ENCODE measurements around the gene RAB38. TPM values are rescaled to one million over a fixed set of nuclear protein-coding genes. Genes with fewer than 3 reads are reported as not detected.

Gene RAB38
- total and polyA plus RNA-seq, 7 donors: 0.92 to 1.7 (median 1.2) TPM; not detected in 1

DNA sequence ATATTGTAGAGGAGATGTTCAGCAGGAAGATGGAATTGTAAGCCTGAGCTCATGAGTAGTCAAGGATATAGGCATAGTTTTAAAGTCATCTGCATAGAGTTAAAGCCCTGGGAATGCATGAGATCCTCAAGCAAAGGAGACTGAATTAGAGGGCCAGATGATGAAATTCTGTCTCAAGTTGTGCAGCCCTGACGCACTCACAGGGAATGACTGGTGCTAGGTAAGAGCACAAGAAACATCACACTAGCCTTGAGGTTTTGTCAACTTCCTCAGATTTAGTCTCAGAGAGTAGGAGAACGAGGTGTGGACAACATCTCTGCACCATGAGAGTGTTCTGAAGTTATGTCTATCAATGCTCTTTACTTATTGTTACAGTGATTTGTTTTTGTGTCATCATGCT lies 5.8 kb downstream of the RAB38 start:
- H3K4me1 ChIP-seq: peaks cover 0 to 26% (median 12%) of the 10 kb centered on the region in 4 donors
- intact Hi-C loops (cut with DNase I): no loop called here
- TF ChIP-seq POLR2AphosphoS5 (IDR thresholded peaks at IDR 0.05): no peak
- no peak for TF ChIP-seq EP300 (IDR thresholded peaks at IDR 0.05)
- TF ChIP-seq CTCF (IDR thresholded peaks at IDR 0.05): no peak
- no peak for TF ChIP-seq POLR2A (IDR thresholded peaks at IDR 0.05)
- H3K27ac ChIP-seq: no peak overlapping the region
- no peaks in the 10 kb centered on the region for H3K27me3 ChIP-seq
- WGBS, 2 donors: 87 to 89% methylated on average over 2 of the region's 2 CpGs
- no peaks in the 10 kb centered on the region for H3K36me3 ChIP-seq
- no peaks in the 10 kb centered on the region for H3K9me3 ChIP-seq
- no peak overlapping the region for H3K4me3 ChIP-seq
- DNase-seq: no peak

- no peak for DNase-seq
- Histone ChIP-seq H3K4me3 (no peak overlapping the region), H3K36me3 (no peaks in the 10 kb centered on the region)
Measured at GRCh38 chr11:88167853-88168252, 7.4 kb downstream of the RAB38 start.

GRCh38 chr11:88164806-88165585 lies 10.2 kb downstream of the RAB38 start:
- Histone ChIP-seq H3K9me3 (peaks cover 0 to 2% (median 0%) of the 10 kb centered on the region in 4 donors), H3K36me3 (no peaks in the 10 kb centered on the region), H3K4me1 (peaks cover 0 to 2% (median 0%) of the 10 kb centered on the region in 4 donors), H3K27ac (no peak overlapping the region), H3K27me3 (no peaks in the 10 kb centered on the region), H3K4me3 (no peak overlapping the region)
- TF ChIP-seq EP300 (IDR thresholded peaks at IDR 0.05): no peak
- no peak for TF ChIP-seq CTCF (IDR thresholded peaks at IDR 0.05)
- no peak for TF ChIP-seq POLR2A (IDR thresholded peaks at IDR 0.05)
- no peak for TF ChIP-seq POLR2AphosphoS5 (IDR thresholded peaks at IDR 0.05)
- 83 to 86% methylated on average over 1 of the region's 1 CpG for WGBS, 2 donors
- no peak for DNase-seq
- intact Hi-C loops (cut with DNase I): no loop called here

More at GRCh38 chr11:88167853-88168252, 7.4 kb downstream of the RAB38 start:
- no peaks in the 10 kb centered on the region for H3K27me3 ChIP-seq
- TF ChIP-seq EP300 (IDR thresholded peaks at IDR 0.05) (no peak), CTCF (IDR thresholded peaks at IDR 0.05) (no peak), POLR2A (IDR thresholded peaks at IDR 0.05) (no peak), POLR2AphosphoS5 (IDR thresholded peaks at IDR 0.05) (no peak)
- no peak overlapping the region for H3K27ac ChIP-seq
- H3K4me1 ChIP-seq: peaks cover 0 to 14% (median 11%) of the 10 kb centered on the region in 4 donors
- no peaks in the 10 kb centered on the region for H3K9me3 ChIP-seq
- intact Hi-C loops (cut with DNase I): no loop called here

DNA sequence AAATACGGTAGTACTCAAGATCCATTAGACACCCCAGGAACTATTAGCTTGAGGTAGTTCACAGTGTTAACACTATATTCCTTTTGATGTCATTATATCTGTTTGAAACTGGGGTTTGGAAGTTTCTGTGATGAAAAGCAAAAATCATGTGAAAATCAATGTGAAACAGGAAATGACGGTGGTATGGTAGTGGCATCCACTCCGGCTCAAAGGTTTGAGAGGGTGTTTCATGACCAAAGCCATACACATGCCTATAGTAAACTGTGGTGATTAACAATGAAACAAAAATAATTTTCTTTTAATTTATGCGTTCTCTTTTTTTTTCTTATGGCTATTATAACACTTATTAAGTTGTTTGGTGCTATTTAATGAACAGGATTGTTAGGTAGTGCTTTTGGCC lies 10.9 kb downstream of the RAB38 start:
- no peak overlapping the region for H3K27ac ChIP-seq
- H3K27me3 ChIP-seq: no peaks in the 10 kb centered on the region
- H3K4me3 ChIP-seq: no peak overlapping the region
- TF ChIP-seq POLR2A (IDR thresholded peaks at IDR 0.05) (no peak), POLR2AphosphoS5 (IDR thresholded peaks at IDR 0.05) (no peak), CTCF (IDR thresholded peaks at IDR 0.05) (no peak), EP300 (IDR thresholded peaks at IDR 0.05) (no peak)
- H3K4me1 ChIP-seq: no peaks in the 10 kb centered on the region
- 77 to 83% methylated on average over 4 of the region's 4 CpGs for WGBS, 2 donors
- no peaks in the 10 kb centered on the region for H3K36me3 ChIP-seq
- intact Hi-C loops (cut with DNase I): no loop called here
- H3K9me3 ChIP-seq: peaks cover 0 to 3% (median under 1%) of the 10 kb centered on the region in 4 donors
- no peak for DNase-seq
